ENCODE results near the gene CGB8. TPM values are rescaled to one million over a fixed set of nuclear protein-coding genes. Genes with fewer than 3 reads are reported as not detected.

Gene CGB8
- total and polyA plus RNA-seq, 4 donors = not detected

DNA sequence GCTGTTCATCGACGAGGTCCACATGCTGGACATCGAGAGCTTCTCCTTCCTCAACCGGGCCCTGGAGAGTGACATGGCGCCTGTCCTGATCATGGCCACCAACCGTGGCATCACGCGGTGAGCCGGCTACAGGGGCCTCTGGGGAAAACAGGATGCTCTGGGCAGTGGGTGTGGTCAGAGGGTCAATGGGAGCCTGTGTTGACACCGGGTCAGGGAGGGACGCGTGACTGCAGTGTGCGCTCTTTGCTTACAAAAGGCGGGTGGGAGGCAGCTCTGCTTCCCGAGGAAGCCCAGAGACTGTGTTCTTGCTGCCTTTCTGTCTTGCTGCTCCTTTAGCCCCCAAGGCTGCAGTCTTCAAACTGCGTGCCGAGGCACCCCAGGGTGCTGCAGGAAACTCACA, 37.7 kb downstream of the CGB8 start:
- no peaks in the 10 kb centered on the region for H3K9me3 ChIP-seq (ENCODE audit: control insufficient read depth in 4 of 4, low read length in 3 of 4)
- H3K27ac ChIP-seq (ENCODE audit: low read depth in 1 of 2, low read length in 2 of 2) = no peak overlapping the region
- WGBS = 91% methylated on average over 17 of the region's 17 CpGs
- H3K9ac ChIP-seq (ENCODE audit: low read depth in 1 of 2, low read length in 2 of 2) = no peak overlapping the region
- TF ChIP-seq FOXA1 (IDR thresholded peaks at IDR 0.05) = no peak
- TF ChIP-seq, protein P1, sequence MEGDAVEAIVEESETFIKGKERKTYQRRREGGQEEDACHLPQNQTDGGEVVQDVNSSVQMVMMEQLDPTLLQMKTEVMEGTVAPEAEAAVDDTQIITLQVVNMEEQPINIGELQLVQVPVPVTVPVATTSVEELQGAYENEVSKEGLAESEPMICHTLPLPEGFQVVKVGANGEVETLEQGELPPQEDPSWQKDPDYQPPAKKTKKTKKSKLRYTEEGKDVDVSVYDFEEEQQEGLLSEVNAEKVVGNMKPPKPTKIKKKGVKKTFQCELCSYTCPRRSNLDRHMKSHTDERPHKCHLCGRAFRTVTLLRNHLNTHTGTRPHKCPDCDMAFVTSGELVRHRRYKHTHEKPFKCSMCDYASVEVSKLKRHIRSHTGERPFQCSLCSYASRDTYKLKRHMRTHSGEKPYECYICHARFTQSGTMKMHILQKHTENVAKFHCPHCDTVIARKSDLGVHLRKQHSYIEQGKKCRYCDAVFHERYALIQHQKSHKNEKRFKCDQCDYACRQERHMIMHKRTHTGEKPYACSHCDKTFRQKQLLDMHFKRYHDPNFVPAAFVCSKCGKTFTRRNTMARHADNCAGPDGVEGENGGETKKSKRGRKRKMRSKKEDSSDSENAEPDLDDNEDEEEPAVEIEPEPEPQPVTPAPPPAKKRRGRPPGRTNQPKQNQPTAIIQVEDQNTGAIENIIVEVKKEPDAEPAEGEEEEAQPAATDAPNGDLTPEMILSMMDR (IDR thresholded peaks at IDR 0.05; ENCODE audit: low read depth, low read length, missing input control) = no peak
- no peak for TF ChIP-seq RAD21 (IDR thresholded peaks at IDR 0.05)
- TF ChIP-seq RXRA (IDR thresholded peaks at IDR 0.05) = no peak
- no peak for TF ChIP-seq SP1 (IDR thresholded peaks at IDR 0.05)
- no peak for TF ChIP-seq NR2F2 (IDR thresholded peaks at IDR 0.05)
- TF ChIP-seq, protein P2, sequence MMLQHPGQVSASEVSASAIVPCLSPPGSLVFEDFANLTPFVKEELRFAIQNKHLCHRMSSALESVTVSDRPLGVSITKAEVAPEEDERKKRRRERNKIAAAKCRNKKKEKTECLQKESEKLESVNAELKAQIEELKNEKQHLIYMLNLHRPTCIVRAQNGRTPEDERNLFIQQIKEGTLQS (IDR thresholded peaks at IDR 0.05) = no peak
- no peak for TF ChIP-seq HNF4G (IDR thresholded peaks at IDR 0.05)
- no peak for TF ChIP-seq YY1 (IDR thresholded peaks at IDR 0.05)
- TF ChIP-seq JUND (IDR thresholded peaks at IDR 0.05) = no peak
- TF ChIP-seq, protein P3, sequence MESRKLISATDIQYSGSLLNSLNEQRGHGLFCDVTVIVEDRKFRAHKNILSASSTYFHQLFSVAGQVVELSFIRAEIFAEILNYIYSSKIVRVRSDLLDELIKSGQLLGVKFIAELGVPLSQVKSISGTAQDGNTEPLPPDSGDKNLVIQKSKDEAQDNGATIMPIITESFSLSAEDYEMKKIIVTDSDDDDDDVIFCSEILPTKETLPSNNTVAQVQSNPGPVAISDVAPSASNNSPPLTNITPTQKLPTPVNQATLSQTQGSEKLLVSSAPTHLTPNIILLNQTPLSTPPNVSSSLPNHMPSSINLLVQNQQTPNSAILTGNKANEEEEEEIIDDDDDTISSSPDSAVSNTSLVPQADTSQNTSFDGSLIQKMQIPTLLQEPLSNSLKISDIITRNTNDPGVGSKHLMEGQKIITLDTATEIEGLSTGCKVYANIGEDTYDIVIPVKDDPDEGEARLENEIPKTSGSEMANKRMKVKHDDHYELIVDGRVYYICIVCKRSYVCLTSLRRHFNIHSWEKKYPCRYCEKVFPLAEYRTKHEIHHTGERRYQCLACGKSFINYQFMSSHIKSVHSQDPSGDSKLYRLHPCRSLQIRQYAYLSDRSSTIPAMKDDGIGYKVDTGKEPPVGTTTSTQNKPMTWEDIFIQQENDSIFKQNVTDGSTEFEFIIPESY (IDR thresholded peaks at IDR 0.05) = no peak
- no peaks in the 10 kb centered on the region for H3K27me3 ChIP-seq (ENCODE audit: control insufficient read depth in 4 of 4, insufficient read depth in 4 of 4, low read length in 3 of 4)
- peaks cover 6 to 59% (median 18%) of the 10 kb centered on the region in 4 donors for H3K36me3 ChIP-seq (ENCODE audit: control insufficient read depth in 4 of 4, insufficient read depth in 3 of 4, low read depth in 1 of 4, low read length in 3 of 4)
- H3K4me1 ChIP-seq (ENCODE audit: control insufficient read depth in 4 of 4, insufficient read depth in 4 of 4, low read length in 3 of 4) = no peaks in the 10 kb centered on the region
- DNase-seq (ENCODE audit: low spot score) = no peak
- no peak overlapping the region for H3K4me3 ChIP-seq (ENCODE audit: low read depth in 1 of 3, low read length in 3 of 3)

DNA sequence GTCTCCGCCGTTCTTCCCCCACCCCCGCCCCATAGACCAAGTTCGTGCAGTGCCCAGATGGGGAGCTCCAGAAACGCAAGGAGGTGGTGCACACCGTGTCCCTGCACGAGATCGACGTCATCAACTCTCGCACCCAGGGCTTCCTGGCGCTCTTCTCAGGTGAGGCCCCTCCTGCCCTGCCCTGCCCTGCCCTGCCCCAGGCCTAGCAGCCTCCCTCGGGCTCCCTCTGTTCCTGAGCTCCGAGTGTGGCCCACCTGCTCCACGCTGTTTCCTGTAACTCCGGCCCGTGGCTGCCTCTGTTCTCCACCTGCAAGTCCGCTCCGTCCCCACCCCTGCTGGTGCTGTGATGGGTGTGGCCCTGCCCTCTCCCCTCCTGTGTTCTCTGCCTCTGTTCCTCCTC, 38.5 kb downstream of the CGB8 start:
- no peaks in the 10 kb centered on the region for H3K27me3 ChIP-seq (ENCODE audit: control insufficient read depth in 4 of 4, insufficient read depth in 4 of 4, low read length in 3 of 4)
- H3K4me3 ChIP-seq (ENCODE audit: low read depth in 1 of 3, low read length in 3 of 3) = no peak overlapping the region
- no peaks in the 10 kb centered on the region for H3K4me1 ChIP-seq (ENCODE audit: control insufficient read depth in 4 of 4, insufficient read depth in 4 of 4, low read length in 3 of 4)
- no peak overlapping the region for H3K9ac ChIP-seq (ENCODE audit: low read depth in 1 of 2, low read length in 2 of 2)
- no peaks in the 10 kb centered on the region for H3K9me3 ChIP-seq (ENCODE audit: control insufficient read depth in 4 of 4, low read length in 3 of 4)
- DNase-seq (ENCODE audit: low spot score) = no peak
- no peak overlapping the region for H3K27ac ChIP-seq (ENCODE audit: low read depth in 1 of 2, low read length in 2 of 2)
- no peak for TF ChIP-seq FOXA2 (IDR thresholded peaks at IDR 0.05)
- TF ChIP-seq, protein P3 (IDR thresholded peaks at IDR 0.05) = no peak
- no peak for TF ChIP-seq RAD21 (IDR thresholded peaks at IDR 0.05)
- TF ChIP-seq, protein P4, sequence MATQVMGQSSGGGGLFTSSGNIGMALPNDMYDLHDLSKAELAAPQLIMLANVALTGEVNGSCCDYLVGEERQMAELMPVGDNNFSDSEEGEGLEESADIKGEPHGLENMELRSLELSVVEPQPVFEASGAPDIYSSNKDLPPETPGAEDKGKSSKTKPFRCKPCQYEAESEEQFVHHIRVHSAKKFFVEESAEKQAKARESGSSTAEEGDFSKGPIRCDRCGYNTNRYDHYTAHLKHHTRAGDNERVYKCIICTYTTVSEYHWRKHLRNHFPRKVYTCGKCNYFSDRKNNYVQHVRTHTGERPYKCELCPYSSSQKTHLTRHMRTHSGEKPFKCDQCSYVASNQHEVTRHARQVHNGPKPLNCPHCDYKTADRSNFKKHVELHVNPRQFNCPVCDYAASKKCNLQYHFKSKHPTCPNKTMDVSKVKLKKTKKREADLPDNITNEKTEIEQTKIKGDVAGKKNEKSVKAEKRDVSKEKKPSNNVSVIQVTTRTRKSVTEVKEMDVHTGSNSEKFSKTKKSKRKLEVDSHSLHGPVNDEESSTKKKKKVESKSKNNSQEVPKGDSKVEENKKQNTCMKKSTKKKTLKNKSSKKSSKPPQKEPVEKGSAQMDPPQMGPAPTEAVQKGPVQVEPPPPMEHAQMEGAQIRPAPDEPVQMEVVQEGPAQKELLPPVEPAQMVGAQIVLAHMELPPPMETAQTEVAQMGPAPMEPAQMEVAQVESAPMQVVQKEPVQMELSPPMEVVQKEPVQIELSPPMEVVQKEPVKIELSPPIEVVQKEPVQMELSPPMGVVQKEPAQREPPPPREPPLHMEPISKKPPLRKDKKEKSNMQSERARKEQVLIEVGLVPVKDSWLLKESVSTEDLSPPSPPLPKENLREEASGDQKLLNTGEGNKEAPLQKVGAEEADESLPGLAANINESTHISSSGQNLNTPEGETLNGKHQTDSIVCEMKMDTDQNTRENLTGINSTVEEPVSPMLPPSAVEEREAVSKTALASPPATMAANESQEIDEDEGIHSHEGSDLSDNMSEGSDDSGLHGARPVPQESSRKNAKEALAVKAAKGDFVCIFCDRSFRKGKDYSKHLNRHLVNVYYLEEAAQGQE (IDR thresholded peaks at IDR 0.05) = no peak
- no peak for TF ChIP-seq GABPA (IDR thresholded peaks at IDR 0.05 in 1 of 2, conservative IDR thresholded peaks at IDR 0.05 in 1 of 2)
- TF ChIP-seq, protein P5, sequence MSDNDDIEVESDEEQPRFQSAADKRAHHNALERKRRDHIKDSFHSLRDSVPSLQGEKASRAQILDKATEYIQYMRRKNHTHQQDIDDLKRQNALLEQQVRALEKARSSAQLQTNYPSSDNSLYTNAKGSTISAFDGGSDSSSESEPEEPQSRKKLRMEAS (IDR thresholded peaks at IDR 0.05) = no peak
- no peak for TF ChIP-seq NR2F2 (IDR thresholded peaks at IDR 0.05)
- TF ChIP-seq HNF4G (IDR thresholded peaks at IDR 0.05) = no peak
- TF ChIP-seq RXRA (IDR thresholded peaks at IDR 0.05) = no peak
- TF ChIP-seq EGR1 (IDR thresholded peaks at IDR 0.05; ENCODE audit: low read depth in 2 of 2) = no peak
- TF ChIP-seq FOXA1 (IDR thresholded peaks at IDR 0.05) = no peak
- TF ChIP-seq JUND (IDR thresholded peaks at IDR 0.05) = no peak
- TF ChIP-seq, protein P1 (IDR thresholded peaks at IDR 0.05; ENCODE audit: low read depth, low read length, missing input control) = no peak
- TF ChIP-seq HNF4A (conservative IDR thresholded peaks at IDR 0.05) = no peak
- TF ChIP-seq YY1 (IDR thresholded peaks at IDR 0.05) = no peak
- TF ChIP-seq TAF1 (conservative IDR thresholded peaks at IDR 0.05) = no peak
- TF ChIP-seq, protein P2 (IDR thresholded peaks at IDR 0.05) = no peak
- no peak for TF ChIP-seq SP1 (IDR thresholded peaks at IDR 0.05)
- peaks cover 6 to 62% (median 19%) of the 10 kb centered on the region in 4 donors for H3K36me3 ChIP-seq (ENCODE audit: control insufficient read depth in 4 of 4, insufficient read depth in 3 of 4, low read depth in 1 of 4, low read length in 3 of 4)
- 92% methylated on average over 18 of the region's 18 CpGs for WGBS

All from liver (tissue), 9 donors.